ENCODE results near the gene PRKACA.
A peak's percentile ranks its signal among the peaks of the same experiment; 100 is the strongest.

The PRKACA gene

DNA sequence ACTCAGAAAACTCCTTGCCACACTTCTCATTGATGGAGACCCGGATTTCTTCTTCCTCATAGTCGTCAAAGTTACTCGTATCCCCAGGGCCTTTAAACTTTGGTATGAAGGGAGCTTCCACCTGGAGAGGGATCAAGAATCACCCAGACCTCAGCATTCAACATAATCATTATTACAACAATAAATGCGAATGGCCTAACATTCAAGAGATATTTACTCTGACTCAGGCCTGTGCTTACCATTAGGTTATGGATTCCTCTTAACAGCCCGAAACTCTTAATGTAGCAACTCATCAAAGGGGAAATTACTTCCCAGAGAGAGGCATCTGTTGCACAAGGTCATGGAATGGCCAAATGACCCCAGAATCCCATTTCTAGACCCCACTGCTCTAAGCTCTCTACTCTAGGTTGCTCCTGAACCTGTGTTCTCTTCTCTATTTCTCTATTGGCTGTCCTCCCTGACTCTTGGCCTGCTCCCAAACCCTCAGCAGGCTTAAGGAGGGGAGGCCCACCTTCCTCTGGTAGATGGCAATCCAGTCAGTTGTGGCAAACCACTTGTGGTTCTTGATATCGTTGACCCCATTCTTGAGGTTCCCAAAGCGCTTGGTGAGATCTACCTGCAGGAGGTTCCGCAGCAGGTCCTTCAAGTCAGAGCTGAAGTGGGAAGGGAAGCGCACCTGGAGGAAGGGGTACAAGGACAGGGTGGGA, 24.3 kb downstream of the PRKACA start:
- no peak for DNase-seq (ENCODE audit: low read depth in 2 of 2)

DNA sequence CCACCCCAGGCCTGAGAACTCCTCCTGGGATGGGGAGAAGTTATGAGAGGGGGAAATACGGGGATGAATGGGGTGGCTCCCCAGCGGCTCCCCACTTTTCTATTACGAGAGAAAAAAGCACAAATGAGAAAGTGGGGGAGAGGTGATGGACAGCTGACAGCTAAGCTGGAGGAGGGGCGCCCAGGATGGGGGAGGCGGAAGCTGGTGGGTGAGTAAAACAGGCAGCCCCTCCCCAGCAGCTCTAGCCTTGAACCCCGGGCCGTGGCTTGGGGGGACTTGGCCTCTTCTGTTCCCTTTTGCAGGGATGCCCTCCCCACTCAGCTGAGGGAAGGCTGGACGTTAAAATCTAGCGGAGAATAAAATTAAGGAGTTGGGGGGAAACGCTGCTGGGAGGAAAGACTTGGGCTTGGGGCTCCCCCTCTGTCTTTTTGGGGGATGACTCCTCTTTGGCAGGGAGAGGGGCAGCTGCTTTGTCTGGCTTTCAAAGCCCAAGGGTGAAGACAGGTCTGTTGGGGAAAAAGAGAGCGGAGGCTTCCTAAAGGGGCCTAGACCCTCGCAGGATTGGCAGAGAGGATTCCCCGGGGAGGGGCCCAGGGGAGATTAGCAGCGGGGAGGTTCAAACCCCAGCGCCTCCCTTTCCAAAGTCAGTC, 25.6 kb downstream of the PRKACA start:
- no peak for DNase-seq (ENCODE audit: low read depth in 2 of 2)

DNA sequence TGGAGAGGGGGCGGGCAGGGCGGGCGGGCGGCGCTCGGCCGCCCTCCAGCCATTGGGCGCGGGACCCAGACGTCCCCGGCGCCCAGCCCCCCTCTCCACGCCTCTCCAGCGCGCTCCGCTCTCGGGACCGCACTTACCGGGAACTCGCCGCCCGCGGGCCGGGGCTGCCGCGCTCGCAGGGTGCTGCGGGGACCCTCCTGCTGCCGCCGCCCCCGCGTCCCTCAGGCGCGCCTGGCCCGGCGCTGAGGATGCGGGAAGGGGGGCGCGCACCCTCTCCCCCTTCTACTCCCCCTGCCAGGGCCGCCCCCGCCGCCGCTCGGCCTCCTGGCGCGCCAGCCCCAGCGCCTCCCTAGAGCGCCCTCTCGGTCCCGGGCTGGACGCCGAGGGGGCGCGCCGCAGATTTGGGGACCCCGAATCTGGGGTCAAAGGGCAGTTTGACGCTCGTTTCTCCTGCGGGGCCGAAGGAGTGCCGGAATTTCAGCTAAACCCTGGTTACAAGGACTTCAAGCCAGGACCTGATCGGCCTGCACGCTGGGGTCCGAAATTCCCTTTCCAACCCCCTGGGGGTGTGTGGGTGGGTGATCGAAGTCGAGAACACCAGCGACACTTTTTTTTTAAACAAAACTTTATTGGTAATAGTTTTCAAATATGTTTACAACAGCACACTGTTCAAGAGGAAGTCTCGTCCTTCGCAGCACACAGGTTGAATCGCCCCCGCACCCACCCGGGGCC, 26.3 kb downstream of the PRKACA start:
- no peak for DNase-seq (ENCODE audit: low read depth in 2 of 2)

DNA sequence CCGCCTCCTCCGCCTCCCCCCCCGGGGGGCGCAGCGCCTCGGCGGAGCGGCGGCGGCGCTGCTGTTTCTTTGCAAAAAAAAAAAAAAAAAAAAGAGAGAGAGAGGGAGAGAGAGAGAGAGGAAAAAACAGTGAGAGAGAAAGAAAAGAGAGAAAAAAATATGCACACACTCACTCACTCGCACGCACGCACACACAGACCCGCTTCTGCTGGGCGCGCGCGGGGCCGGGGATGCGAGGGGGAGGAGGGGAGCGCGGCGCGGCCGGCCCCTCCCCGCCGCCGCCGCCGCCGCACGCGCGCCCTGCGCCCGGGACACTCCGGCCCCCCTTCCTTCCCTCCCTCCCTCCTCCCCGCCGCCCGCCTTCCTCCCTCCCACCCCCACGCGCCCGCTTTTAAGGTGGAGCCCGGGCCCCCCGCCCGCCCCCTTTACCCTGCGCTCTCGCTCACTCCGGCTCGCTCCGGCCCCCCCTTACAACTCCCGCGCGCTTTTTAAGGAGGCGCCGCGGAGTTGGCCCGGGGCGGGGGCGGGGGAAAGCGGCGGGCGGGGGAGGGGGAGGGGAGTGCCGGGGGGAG, 27.0 kb downstream of the PRKACA start, which contains the start of gene SAMD1:
TSS of gene SAMD1 (minus strand) at position 243 of the 572 bp plus-strand sequence.
- DNase-seq (ENCODE audit: low read depth in 2 of 2): peak; percentile 69 to 73

DNA sequence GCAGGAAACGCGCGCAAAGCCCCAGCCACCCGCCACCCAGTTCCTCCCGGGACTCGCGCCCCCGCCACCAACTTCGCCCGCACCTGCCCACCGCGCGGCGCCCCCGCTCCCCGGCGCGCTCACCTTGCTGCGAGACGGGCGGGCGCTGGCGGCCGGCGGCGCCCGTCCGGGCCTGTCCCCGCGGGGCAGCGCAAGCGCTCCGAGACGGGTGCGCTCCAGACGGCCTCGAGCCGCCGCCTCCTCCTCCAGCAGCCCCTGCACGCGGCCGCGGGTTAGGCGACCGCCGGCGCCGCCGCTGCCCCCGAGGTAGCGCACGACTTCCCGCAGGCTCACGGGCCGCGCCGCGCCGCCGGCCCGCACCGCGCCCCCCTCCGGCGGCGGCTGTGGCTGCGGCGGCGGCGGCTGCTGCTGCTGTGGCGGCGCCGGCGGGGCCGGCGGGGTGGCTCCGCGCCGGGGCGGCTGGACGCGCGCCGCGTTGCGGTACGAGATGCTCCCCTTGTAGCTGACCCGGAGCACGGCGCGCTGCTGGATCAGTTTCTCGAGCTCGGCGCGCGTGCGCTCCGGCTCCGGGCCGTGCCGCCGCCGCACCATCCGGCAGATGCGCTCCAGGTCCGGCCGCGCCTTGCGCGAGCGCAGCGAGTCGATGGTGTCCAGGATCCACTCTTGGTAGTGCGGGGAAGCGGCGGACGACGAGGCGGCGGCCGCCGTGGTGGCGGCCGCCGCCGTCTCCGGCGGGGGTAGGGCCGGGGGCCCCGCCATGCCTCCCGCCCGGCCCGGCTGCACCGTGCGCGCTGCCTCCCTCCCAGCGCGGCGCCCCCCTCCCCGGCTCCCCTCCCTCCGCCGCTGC, 27.7 kb downstream of the PRKACA start:
- DNase-seq (ENCODE audit: low read depth in 2 of 2): no peak

DNA sequence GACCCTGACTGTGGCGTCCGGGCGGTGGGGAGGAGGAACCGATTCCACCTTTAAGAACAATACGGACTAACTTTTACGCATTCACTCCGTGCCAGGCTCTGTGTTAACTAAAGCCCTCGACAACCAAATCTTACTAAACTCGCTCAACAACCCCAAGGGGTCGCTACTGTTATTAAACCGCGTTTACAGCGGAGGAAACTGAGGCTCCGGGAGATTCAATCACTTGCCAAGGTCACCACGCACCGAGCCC, 28.2 kb downstream of the PRKACA start:
- no peak for DNase-seq (ENCODE audit: low read depth in 2 of 2)

DNA sequence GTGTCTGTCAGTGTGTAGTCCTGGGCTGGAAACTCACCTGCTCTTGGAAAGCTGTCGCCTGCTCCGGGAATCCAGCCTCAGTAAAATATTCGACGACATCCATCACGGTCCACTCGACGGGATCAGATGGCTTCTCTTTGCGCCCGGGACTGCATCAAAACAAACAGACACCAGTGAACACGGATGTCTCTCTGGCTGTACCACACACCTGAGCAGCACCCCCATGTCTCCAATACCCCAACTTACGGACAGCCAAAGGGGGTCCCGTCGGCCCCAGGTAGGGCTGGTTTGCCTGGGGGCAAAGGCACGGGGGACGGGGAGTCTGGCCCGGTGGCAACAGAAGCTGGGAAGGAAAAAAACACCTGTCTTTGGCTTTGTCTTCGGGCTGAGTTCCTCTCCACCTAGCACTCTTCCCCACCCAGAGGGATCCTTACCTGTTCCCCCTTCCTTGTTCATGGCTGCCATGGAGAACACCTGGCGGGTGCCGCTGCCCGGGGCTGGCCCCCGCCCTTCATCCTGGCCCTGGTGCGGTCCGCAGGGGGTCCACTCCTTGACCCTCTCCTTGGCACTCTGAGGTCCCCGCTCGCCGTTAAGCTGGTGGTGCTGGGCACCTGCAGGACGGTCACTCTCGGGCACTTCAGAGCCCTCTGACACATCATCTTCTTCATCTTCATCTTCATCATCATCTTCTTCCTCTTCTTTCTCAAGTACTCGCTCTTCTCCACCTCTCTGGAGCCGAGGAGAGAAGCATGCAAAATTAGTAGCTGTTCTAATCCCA, 28.7 kb downstream of the PRKACA start:
- no peak for DNase-seq (ENCODE audit: low read depth in 2 of 2)

DNA sequence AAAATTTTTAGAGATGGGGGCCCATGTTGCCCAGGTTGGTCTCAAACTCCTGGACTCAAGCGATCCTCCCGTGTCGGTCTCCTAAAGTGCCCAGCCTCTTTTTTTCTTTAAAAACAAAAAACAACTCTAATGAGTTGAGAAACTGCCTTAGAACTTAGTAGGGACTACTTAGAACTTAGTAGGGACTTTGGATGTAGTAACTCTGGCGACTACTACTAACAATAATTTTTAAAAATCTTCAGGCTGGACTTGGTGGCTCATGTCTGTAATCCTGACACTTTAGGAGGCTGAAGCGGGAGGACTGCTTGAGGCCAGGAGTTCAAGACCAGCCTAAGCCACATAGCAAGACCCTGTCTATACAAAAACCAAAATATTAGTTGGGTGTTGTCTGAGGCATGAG, 31.5 kb downstream of the PRKACA start:
- DNase-seq (ENCODE audit: low read depth in 2 of 2): no peak

DNA sequence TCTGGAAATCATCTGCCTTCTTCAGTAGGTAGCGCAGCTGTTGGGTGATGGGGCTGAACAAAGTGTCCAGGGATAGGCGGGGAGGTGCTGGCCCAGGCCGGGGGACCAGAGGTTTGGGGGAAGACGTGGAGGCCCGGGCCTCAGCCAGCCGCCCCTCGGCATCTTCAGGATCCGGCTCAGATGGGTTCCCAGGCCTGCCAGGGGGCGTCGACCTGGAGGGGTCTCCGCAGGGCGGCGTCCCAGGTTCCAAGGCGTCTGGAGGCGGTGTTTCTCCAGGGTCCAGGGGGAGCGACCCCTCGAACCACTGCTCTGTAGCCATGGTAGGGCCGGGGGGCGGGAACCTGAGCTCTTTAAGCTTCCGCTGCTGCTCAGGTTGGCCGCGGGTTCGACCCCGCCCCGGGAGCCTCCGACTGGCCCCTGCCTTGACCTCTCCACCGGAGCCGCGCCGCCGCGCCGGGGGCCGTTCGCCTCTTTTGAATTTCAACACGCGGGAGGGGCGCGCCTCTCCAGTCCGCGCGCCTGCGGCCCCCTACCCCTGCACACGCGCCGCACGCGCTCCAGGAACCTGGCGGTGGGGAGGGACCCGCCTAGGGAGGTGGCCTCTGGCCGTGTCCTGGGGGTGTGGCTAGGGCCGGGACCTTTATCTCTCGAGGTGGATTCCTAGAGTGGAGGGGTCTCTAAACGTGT, 32.1 kb downstream of the PRKACA start, which contains the start of gene C19orf67:
TSS of gene C19orf67 (minus strand) at position 475 of the 687 bp plus-strand sequence. CDS start at position 319, 156 bp downstream.
- no peak for DNase-seq (ENCODE audit: low read depth in 2 of 2)

DNA sequence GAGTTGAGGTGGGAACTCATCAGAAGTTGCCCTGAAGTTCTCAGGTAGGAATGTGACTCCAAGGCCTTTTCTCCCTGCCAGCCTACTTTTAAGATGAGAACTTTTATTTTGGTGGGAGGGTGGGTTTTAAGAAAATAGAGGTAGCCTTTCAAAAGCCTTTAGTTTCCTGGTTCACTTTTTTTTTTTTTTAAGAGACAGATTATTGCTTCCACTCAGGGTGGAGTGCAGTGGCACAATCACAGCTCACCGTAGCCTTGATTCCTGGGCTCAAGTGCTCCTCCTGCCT, 34.9 kb downstream of the PRKACA start:
- no peak for DNase-seq (ENCODE audit: low read depth in 2 of 2)

DNA sequence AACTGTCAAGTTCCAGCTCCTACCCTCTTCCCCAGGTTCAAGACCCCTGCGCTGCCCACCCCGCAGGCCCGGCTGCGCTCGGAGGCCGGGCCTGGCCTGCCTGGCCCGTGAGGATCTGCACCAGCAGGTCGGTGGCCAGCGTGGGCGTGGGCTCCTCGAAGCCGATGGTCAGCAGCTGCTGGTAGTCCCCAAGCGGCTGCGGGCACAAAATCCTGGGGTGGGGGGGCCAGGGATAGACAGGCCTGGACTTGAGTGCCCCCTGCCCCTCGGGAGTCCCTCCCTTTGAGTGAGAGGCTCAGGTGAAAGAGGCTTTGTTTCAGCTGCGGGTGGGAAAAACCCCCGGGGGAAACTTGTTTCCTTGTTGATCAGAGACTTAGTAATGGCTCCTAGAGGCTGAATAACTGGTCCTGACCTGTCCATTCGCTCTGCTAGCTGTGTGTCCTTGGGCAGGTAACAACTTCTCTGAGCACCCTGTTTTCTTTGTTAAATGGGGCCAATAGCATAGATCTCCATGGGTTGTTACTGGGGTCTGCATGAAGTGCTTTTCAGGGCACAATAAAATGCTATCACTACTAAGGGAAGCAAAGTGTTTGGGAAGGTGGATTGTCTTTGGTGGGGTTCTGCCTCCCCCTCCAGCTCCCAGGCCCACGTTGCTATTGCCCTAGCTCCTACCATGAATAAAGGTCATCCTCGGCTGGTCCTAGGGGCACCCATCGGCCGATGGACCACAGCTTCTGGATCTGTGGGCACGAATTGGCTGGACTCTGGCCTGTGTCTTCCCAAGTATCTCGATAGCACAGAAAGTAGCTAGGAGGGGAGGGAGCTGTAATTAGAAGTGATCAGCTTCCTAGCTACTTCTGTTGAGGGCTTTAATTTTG, 35.5 kb downstream of the PRKACA start:
- DNase-seq (ENCODE audit: low read depth in 2 of 2): no peak

DNA sequence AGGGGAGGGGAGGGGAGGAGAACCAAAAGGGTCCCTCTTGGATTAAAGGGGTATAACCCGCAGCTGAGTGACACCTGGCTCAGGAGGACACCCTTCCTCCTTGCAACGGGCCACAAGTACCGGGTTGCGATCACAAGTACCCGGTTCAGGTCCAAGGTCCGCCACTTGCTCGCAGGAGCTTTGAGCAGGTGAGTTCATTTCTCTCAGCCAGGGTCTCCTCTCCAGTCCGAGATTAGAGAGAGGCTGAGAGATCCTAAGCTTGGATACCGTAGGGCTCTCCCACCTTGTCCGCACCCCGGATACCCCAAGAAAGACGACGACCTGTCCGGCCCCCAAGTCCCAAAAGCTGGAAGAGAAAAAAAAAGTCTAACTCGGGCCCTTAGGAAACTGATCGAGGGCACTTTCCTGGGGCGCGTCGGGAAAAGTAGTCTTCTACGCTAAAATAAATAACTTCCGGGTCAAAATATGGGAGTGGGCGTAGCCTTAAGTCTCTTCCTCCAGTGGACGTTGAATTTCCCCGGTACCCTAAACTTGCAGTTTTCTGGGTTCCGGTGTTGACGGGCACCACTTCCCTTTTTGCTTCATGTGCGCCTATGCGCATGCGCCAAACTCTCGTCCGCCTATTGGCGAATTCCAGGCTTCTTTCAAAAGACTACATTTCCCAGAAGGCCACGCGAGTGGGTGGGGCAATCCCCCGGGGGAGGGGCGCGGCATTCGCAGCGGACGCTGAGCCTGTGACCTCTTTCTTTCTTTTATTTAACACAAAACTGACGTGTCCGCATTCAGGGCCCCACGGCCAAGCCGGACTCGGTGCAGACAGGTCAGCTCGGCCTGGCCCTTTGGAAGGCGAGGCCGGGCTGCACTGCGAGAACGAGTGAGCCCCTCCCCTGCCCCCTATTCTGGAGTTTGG, 36.4 kb downstream of the PRKACA start:
- DNase-seq (ENCODE audit: low read depth in 2 of 2): peak; percentile 98 to 99

DNA sequence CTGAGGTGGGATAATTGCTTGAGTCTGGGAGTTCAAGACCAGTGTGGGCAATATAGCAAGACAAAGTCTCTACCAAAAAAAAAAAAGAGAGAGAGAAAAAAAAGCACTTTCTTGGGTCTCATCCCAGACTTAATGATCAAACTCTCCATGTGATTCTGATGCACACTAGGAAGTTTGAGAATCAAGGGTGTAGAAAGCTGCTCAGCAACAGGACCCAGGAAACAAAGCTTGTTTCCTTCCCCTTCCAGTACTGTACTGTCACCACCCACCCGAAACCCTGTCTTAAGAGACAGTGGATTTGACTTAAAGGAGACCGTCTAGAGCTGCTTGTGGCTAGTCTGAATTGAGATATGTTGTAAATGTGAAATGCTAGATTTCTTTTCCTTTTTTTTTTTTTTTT, 39.2 kb downstream of the PRKACA start:
- no peak for DNase-seq (ENCODE audit: low read depth in 2 of 2)

DNA sequence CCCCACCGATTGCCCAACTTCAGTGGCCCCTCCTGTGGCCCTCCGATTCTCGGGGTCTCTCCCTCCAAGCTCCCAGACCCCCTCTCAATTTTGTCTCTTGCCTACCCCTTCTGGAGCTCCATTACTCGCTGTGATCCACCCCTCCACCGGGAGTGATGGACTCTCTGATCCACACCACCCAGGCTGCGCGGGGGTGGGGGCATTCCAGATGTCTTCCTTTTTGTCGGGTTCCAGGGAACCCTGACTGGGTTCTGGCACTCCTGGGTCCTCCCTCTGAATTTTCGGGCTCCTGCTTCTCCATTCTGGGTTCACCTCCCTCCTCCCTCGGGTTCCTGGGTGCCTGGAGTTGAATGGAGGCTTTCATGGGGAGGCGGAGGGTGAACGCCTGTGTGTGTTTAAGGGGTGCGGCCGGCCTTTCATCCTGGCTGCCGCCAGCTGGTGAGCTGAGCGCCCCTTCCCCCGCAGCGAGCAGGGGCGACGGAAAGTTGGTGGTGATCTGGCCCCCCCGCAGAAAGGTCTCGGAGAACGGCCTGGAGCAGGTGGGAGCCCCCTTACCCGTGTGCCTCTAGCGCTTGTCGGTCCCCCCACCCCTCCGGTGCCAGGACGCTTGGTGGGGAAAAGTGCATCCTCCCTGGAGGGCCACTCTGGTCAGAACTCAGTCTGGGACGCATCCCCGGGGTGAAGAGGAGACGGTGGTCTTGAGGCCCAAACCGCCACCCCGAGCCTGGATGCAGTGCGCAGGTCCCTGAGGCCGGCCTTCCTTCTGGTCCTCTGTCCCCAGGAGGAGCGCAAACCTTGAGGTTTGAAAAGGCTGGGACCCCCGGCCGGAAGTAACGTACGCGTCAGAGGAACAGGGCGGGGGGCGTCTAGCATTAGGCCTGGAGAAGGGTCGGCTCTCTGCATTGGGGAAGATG, 43.4 kb downstream of the PRKACA start:
- no peak for DNase-seq (ENCODE audit: low read depth in 2 of 2)

DNA sequence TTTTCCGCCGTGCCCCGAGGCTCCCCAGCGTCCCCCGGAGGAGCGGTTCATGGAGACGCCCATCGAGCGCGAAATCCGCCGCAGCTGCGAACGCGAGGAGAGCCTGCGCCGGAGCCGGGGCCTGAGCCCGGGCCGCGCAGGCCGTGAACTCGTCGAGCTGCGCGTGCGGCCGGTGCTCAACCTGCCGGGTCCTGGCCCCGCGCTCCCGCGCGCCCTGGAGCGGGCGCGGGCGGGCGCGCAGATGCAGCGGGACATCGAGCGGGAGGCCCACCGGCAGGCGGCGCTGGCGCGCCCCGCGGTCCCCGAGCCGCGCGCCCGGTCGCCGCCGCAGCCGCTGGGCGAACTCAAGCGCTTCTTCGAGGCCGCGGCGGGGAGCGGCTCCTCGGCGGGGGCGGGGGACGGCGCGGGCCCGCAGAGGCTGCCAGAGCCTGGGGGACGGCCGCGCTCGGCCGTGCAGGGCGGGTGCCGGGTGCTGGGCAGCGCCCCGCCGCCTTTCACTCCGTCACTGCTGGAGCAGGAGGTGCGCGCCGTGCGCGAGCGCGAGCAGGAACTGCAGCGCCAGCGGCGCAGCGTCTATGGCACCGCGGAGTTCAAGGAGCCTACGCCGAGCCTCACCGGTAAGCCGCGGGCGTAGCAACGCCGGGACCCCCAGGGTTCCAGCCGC, 44.2 kb downstream of the PRKACA start:
- DNase-seq (ENCODE audit: low read depth in 2 of 2): peak; percentile 50 to 58

DNA sequence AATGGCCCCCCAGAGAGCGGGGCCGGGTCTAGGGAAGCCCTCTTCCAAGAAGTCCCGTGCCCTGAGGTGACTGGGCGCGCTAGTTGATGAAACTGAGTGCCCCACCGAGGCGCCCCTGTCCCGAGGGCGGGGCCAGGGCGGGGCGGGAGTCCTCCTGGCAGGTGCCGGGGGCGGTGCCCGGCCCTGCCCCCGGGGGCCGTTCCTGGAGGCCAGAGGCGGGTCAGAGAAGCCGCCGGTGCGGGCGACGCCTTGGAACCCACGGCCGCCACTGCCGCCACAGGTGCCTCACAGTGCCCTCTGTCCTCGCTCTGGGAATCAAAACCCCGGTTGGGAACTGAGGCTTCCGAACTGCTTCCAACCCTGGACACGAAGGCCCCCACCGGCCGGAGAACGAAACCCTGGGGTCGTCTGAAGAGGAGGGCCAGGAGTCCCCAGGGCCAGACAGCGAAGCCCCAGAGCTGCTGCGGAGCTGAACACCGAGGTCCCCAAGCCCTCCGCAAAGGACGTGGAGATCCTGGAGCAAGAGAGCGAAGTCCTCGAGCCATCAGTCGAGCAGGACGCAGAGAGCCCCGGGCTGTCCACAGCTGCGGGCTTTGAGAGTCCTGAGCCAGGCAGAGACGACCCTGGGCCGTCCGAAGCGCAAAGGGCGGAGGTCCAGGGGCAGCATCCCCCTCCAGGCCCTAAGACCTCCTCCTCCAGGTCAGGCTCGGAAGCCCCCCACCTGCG, 44.9 kb downstream of the PRKACA start, which contains the start of gene MISP3:
TSS of gene MISP3 (plus strand) at position 252 of the 726 bp plus-strand sequence. CDS start 524 bp downstream, outside the sequence.
- DNase-seq (ENCODE audit: low read depth in 2 of 2): no peak
